HFFc6 (cell line): ENCODE data around the gene NAV2. TPM values are rescaled to one million over a fixed set of nuclear protein-coding genes. Genes with fewer than 3 reads are reported as not detected.
A peak's percentile ranks its signal among the peaks of the same experiment; 100 is the strongest.

ENCODE experiments used
- DNase-seq: peaks from one replicate; pipeline ENCODE4 v3.0.0-alpha.2; 2018
- H3K27ac Mint-ChIP-seq: 2 replicates; pipeline ENCODE4 v1.8.0; 2020; ENCODE audit warnings: mild to moderate bottlenecking, mixed read lengths
- H3K27me3 Mint-ChIP-seq: 2 replicates; pipeline ENCODE4 v1.8.0; 2021; ENCODE audit warnings: mild to moderate bottlenecking, moderate library complexity, mixed read lengths; ENCODE audit not compliant: insufficient read depth
- H3K36me3 Mint-ChIP-seq: 2 replicates; pipeline ENCODE4 v1.8.0; 2021; ENCODE audit warnings: low read depth, mixed read lengths
- H3K4me1 Mint-ChIP-seq: 2 replicates; pipeline ENCODE4 v1.8.0; 2020; ENCODE audit warnings: low read depth, mixed read lengths
- H3K4me3 Mint-ChIP-seq: 2 replicates; pipeline ENCODE4 v1.8.0; 2020; ENCODE audit warnings: mild to moderate bottlenecking, moderate library complexity, mixed read lengths
- H3K9me3 Mint-ChIP-seq: 2 replicates; pipeline ENCODE4 v1.8.0; 2020; ENCODE audit warnings: mild to moderate bottlenecking, mixed read lengths
- CTCF ChIP-seq: fragments of 200-600 bp; sonication (generic); IDR thresholded peaks from 2 replicates; pipeline ENCODE4 v1.5.0; 2021; ENCODE audit warnings: antibody characterized with exemption, mild to moderate bottlenecking
- total RNA-seq, 6 experiments: library from RNA; stranded (reverse); fragmentation: NEBNext Ultra II Directional; extraction: Animal tissue kit (Norgen Biotek cat#: 25700); gene quantifications; 2 replicates in 1 of 6; 3 replicates in 5 of 6; pipeline ENCODE4 v1.2.3, GENCODE V29; 2021

The NAV2 gene
- total RNA-seq, 6 experiments from 2014 or later, result 12.4 to 34.9 (median 31.8) TPM

- peaks cover 31% of the 10 kb centered on the region for H3K36me3 Mint-ChIP-seq
- TF ChIP-seq CTCF, result no peak
- no peak overlapping the region for H3K27ac Mint-ChIP-seq
- H3K27me3 Mint-ChIP-seq, result no peaks in the 10 kb centered on the region; the same call in 1 of the 2 replicates
- no peak for DNase-seq
- H3K4me1 Mint-ChIP-seq, result peaks cover 12% of the 10 kb centered on the region; the same call in 1 of the 2 replicates
- H3K4me3 Mint-ChIP-seq, result no peak overlapping the region; the same call in 1 of the 2 replicates
- H3K9me3 Mint-ChIP-seq, result no peaks in the 10 kb centered on the region
These were observed 148.5 kb downstream of the NAV2 start for GRCh38 chr11:19861171-19861570.

- no peak for TF ChIP-seq CTCF
- Mint-ChIP-seq H3K27me3 (no peaks in the 10 kb centered on the region; the same call in 1 of the 2 replicates), H3K9me3 (no peaks in the 10 kb centered on the region), H3K36me3 (peaks cover 29% of the 10 kb centered on the region), H3K27ac (no peak overlapping the region), H3K4me3 (no peak overlapping the region), H3K4me1 (peaks cover 12% of the 10 kb centered on the region; the same call in 1 of the 2 replicates)
- DNase-seq, result no peak
These were observed 149.5 kb downstream of the NAV2 start for GRCh38 chr11:19862091-19862490.

- peaks cover 30% of the 10 kb centered on the region for H3K4me1 Mint-ChIP-seq
- no peaks in the 10 kb centered on the region; the same call in 1 of the 2 replicates for H3K27me3 Mint-ChIP-seq
- H3K4me3 Mint-ChIP-seq, result no peak overlapping the region
- H3K9me3 Mint-ChIP-seq, result no peaks in the 10 kb centered on the region
- DNase-seq, result no peak
- peaks cover 19% of the 10 kb centered on the region; the same call in 1 of the 2 replicates for H3K36me3 Mint-ChIP-seq
- no peak for TF ChIP-seq CTCF
- H3K27ac Mint-ChIP-seq, result peak overlapping the region; percentile 35; the same call in 1 of the 2 replicates
These were observed 151.8 kb downstream of the NAV2 start for GRCh38 chr11:19864141-19865140.

GRCh38 chr11:19866037-19866436, 153.4 kb downstream of the NAV2 start:
- peaks cover 30% of the 10 kb centered on the region for H3K4me1 Mint-ChIP-seq
- no peak overlapping the region for H3K27ac Mint-ChIP-seq
- TF ChIP-seq CTCF, result no peak
- DNase-seq, result no peak
- no peaks in the 10 kb centered on the region for H3K9me3 Mint-ChIP-seq
- no peaks in the 10 kb centered on the region; the same call in 1 of the 2 replicates for H3K27me3 Mint-ChIP-seq
- peaks cover 19% of the 10 kb centered on the region; the same call in 1 of the 2 replicates for H3K36me3 Mint-ChIP-seq
- no peak overlapping the region for H3K4me3 Mint-ChIP-seq

- Mint-ChIP-seq H3K4me1 (peaks cover 30% of the 10 kb centered on the region), H3K27ac (no peak overlapping the region), H3K4me3 (no peak overlapping the region), H3K36me3 (peaks cover 22% of the 10 kb centered on the region; the same call in 1 of the 2 replicates), H3K9me3 (no peaks in the 10 kb centered on the region), H3K27me3 (no peaks in the 10 kb centered on the region; the same call in 1 of the 2 replicates)
- TF ChIP-seq CTCF, result no peak
- DNase-seq, result no peak
These were observed 153.9 kb downstream of the NAV2 start for GRCh38 chr11:19866521-19866920.
